ENCODE results near the gene BAIAP3.

Gene BAIAP3

DNA sequence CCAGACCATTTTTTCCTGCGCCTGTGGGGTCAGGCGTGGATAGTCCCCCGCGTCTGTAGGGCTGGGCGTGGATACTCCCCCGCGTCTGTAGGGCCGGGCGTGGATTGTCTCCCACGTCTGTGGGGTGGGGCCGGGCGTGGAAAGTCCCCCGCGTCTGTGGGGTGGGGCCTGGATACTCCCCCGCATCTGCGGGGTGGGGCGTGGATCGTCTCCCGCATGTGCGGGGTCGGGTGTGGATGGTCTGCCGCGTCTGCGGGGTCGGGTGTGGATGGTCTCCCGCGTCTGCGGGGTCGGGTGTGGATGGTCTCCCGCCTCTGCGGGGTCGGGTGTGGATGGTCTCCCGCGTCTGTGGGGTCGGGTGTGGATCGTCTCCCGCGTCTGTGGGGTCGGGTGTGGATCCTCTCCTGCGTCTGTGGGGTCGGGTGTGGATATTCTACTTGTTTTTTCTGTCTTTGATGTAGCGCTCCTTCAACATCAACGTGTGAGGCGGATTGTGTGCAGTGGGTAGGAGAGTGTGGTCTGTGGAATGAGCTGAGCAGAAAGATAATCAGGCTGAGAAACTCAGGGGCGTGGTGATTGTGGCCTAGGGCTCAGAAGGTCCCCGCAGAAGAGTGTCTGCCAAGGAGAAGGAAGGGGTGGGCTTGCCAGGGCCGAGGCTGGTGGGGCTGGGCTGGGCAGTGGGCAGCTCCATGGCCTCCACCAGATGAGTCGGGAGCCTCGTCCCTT lies 21.5 kb downstream of the BAIAP3 start:
- H3K4me3 Mint-ChIP-seq: peak overlapping the region in 1 of 2 donors; percentile 25
- H3K27ac Mint-ChIP-seq: peak overlapping the region; percentile 34 to 44
- ATAC-seq (replicated peaks) (no peak), DNase-seq (no peak)
- H3K4me1 Mint-ChIP-seq (ENCODE audit: low read depth in 2 of 2): peaks cover 34 to 36% of the 10 kb centered on the region in 2 donors
- H3K36me3 Mint-ChIP-seq (ENCODE audit: insufficient read depth): peaks cover 47% of the 10 kb centered on the region
- H3K27me3 Mint-ChIP-seq: no peaks in the 10 kb centered on the region
- no peaks in the 10 kb centered on the region for H3K9me3 Mint-ChIP-seq

DNA sequence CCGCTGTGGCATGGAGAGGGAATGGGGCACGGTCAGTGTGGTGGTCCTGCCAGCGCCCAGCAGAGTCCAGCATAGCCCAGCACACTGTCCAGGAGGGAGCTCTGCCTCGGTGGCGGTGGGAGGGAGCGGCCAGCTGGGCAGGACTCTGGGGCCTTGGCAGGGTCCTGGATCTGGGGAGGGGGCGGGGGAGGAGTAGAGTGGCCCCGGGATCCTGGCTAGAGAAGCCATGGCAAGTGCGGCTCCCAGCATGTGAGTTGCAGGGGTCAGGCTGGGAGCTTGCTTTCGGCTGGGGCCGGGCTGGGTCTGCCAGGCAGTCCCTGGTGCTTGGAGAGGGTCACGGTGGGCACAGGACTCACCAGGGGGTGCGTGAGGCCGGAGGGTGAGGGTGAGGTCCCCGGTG lies 22.1 kb downstream of the BAIAP3 start:
- Mint-ChIP-seq H3K27me3 (no peaks in the 10 kb centered on the region), H3K4me1 (ENCODE audit: low read depth in 2 of 2) (peaks cover 28 to 30% of the 10 kb centered on the region in 2 donors), H3K4me3 (no peak overlapping the region), H3K27ac (peak overlapping the region; percentile 34 to 44), H3K36me3 (ENCODE audit: insufficient read depth) (peaks cover 44% of the 10 kb centered on the region), H3K9me3 (no peaks in the 10 kb centered on the region)
- DNase-seq: no peak
- ATAC-seq (replicated peaks): no peak

DNA sequence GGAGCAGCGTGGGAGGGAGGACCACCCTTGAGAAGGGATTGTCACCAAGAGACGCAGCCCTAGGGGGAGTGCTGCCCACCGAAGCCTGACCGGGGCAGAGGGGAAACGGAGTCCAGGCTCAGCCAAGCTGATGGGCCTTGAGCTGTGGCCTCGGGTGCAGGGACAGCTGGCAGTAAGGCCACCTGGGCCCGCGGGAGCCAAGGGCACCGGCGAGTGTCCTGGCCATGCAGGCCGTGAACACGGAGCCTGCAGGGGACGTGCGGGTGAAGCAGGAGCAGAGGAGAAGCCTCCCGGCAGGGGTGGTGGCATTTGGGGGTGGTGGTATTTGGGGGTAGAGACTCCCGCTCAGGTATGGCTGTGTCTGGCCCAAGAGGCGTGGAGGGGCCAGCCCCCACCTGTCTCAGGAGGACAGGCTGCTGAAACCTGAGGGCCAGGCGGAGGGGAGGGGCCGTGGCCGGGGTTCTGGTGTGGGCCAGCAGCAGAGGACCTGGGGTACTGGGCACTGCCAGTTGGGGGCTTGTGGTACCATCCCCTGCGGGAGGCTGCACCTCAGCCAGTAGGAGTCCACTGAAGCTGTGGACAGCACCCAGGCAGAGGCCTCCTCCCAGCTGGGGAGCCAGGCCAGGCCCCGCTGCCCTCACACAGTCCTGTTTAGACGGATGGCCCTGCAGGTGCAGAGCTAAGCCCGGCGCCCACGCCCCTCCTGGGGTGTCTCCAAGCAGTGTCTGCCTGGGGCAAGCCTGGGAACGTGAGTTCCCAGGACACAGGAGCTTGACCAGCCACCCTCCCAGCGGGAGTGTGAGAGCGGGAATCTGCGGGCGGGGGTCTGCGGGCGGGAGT lies 22.8 kb downstream of the BAIAP3 start:
- Mint-ChIP-seq H3K36me3 (ENCODE audit: insufficient read depth) (peaks cover 39% of the 10 kb centered on the region), H3K27ac (peak overlapping the region; percentile 44 to 86), H3K4me1 (ENCODE audit: low read depth in 2 of 2) (peaks cover 23 to 29% of the 10 kb centered on the region in 2 donors), H3K27me3 (no peaks in the 10 kb centered on the region), H3K9me3 (no peaks in the 10 kb centered on the region), H3K4me3 (no peak overlapping the region)
- DNase-seq: no peak
- no peak for ATAC-seq (replicated peaks)

DNA sequence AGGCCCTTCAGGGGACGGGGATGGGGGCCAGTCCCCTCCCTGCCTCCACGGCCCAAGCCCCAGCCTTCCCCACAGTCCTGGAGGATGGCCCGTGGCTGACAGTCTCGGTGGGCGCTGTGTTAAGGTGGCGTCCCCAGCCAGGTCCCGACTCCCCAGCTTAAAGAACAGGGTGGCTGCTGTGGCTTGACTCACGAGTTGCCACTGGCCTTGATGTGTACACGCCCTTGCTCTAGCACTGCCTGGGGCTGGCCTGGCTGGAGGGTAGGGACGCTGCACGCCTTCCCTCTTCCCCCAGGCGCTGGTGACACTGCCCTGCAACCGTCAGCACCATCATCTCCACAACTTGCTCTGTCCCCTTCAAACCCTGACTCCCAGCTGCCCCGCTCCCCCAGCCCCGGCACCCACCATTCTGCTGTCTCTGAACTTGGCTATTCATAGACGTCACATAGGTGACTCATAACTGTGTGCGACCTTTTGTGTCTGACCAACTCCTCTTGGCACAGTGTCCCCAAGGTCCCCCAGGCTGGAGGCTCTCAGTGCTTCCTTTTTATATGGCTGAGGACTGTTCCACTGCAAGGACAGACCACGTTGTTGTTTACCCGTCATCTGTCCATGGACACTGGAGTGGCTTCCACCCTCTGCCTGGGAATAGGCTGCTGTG lies 24.6 kb downstream of the BAIAP3 start:
- H3K27me3 Mint-ChIP-seq: no peaks in the 10 kb centered on the region
- peaks cover 29% of the 10 kb centered on the region for H3K36me3 Mint-ChIP-seq (ENCODE audit: insufficient read depth)
- DNase-seq (no peak), ATAC-seq (replicated peaks) (no peak)
- no peak overlapping the region for H3K4me3 Mint-ChIP-seq
- no peaks in the 10 kb centered on the region for H3K9me3 Mint-ChIP-seq
- H3K4me1 Mint-ChIP-seq (ENCODE audit: low read depth in 2 of 2): peaks cover 17 to 18% of the 10 kb centered on the region in 2 donors
- no peak overlapping the region for H3K27ac Mint-ChIP-seq

DNA sequence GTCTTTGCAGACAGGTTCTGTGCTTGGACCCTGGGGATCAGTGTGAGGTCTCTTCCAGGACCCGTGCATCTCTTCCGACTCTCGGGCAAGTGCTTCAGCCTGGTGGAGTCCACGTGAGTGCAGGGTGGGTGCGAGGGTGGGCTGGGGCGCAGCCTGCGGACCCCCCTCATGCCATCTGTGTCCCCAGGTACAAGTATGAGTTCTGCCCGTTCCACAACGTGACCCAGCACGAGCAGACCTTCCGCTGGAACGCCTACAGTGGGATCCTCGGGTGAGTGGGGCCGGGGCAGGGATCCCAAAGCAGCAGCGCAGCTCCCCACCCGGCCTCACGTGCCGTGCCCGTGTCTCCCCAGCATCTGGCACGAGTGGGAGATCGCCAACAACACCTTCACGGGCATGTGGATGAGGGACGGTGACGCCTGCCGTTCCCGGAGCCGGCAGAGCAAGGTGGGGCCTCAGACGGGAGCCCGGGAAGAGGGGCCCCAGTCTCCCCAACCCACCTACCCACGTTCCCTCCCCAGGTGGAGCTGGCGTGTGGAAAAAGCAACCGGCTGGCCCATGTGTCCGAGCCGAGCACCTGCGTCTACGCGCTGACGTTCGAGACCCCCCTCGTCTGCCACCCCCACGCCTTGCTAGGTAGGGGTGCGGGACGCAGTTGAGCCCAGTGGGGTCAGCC lies 28.4 kb downstream of the BAIAP3 start:
- Mint-ChIP-seq H3K36me3 (ENCODE audit: insufficient read depth) (peaks cover 49% of the 10 kb centered on the region), H3K9me3 (no peaks in the 10 kb centered on the region), H3K4me1 (ENCODE audit: low read depth in 2 of 2) (peaks cover 4 to 7% of the 10 kb centered on the region in 2 donors), H3K27ac (no peak overlapping the region), H3K4me3 (no peak overlapping the region), H3K27me3 (no peaks in the 10 kb centered on the region)
- DNase-seq: no peak
- ATAC-seq (replicated peaks): no peak

DNA sequence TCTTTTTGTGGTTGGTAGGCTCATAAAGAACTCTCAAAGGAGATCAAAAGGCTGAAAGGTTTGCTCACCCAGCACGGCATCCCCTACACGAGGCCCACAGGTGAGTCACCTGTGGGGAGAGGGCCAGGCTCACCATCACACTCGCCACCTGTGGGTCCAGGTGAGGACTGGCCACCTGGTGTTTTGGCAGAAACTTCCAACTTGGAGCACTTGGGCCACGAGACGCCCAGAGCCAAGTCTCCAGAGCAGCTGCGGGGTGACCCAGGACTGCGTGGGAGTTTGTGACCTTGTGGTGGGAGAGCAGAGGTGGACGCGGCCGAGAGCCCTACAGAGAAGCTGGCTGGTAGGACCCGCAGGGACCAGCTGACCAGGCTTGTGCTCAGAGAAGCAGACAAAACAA lies 29.4 kb downstream of the BAIAP3 start:
- Mint-ChIP-seq H3K4me3 (no peak overlapping the region), H3K36me3 (ENCODE audit: insufficient read depth) (peaks cover 46% of the 10 kb centered on the region), H3K4me1 (ENCODE audit: low read depth in 2 of 2) (peaks cover 4 to 7% of the 10 kb centered on the region in 2 donors), H3K27me3 (no peaks in the 10 kb centered on the region), H3K9me3 (no peaks in the 10 kb centered on the region), H3K27ac (no peak overlapping the region)
- DNase-seq: no peak
- no peak for ATAC-seq (replicated peaks)

DNA sequence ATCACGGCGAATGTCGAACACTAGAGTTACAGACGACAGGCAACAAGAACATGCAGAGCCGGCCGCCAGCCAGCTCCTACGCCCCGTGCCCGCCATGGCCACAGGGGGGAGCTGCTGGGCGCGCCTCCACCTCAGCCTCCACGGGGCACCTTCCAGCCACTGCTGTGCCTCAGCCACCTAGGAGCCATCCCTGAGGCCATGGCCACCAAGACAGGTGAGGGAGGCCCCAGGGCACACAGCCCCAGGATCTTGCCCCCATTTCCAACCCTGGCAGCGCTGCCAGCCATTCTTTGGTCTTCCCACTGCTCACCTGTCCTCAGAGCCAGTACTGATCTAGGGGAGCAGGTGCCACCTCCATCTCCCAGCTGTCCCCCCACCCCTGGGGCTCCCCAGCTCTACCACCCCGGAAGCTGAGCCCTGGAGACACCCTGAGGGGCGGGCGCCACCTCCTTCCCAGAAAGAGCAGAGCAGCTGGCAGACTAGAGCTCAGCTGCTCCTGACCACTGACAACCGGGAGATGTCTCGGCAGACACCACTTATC lies 30.1 kb downstream of the BAIAP3 start:
- Mint-ChIP-seq H3K27ac (no peak overlapping the region), H3K36me3 (ENCODE audit: insufficient read depth) (peaks cover 51% of the 10 kb centered on the region), H3K4me1 (ENCODE audit: low read depth in 2 of 2) (peaks cover 3 to 4% of the 10 kb centered on the region in 2 donors), H3K4me3 (no peak overlapping the region), H3K9me3 (no peaks in the 10 kb centered on the region), H3K27me3 (no peaks in the 10 kb centered on the region)
- ATAC-seq (replicated peaks) (peak; percentile 98), DNase-seq (peak; percentile 64 to 68 (median 66))

DNA sequence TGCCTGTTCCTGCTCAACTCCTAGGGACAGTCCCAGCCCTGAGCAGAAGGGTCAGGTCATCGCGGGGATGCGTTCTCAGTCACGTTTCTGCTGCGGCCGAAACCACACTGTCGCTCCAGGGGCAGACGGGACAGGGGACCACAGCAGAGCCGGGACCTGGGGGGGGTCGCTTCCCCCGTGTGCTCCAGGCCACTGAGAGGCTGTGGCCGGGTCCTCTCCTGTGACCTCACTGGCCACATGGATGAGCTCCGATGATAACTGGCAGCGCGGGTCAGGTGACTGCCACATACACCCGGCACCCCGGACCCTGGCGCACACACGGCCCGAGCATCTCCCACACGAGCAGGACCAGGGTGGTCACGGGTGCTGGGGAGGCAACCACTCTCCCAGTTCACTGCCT lies 31.1 kb downstream of the BAIAP3 start:
- peaks cover 3 to 4% of the 10 kb centered on the region in 2 donors for H3K4me1 Mint-ChIP-seq (ENCODE audit: low read depth in 2 of 2)
- DNase-seq: no peak
- no peak overlapping the region for H3K27ac Mint-ChIP-seq

DNA sequence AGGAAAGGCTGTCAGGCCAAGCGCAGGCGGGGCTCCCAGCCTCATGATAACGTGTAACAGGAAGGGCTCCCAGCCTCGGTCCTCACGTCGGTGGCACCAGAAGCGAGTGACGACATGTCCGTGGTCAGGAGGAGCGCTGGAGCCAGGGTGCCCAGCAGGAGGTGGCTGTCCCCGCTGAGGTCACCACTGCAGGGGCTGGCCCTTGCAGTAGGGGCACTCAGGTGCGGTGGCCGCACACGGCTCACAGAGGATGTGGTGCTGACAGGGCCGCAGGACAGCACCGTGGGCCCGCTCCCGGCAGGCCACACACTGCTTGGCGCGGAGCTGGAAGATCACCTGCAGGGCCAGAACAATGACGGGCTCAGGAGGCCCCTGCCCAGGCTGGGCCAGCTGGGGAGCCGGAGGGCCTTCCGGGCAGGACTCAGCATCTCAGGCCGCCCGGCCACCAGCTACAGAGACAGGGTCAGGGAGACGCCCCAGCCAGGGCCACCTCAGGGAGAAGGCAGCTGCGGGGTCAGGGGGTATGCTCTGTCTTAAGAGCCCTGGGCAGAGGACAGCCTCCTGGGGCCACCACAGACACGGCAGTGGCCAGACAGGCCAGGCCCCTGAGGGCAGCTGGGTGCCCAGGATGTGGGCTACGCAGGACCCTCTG lies 32.7 kb downstream of the BAIAP3 start:
- Mint-ChIP-seq H3K4me3 (no peak overlapping the region), H3K27ac (peak overlapping the region in 1 of 2 donors; percentile 79), H3K27me3 (no peaks in the 10 kb centered on the region), H3K9me3 (no peaks in the 10 kb centered on the region), H3K36me3 (ENCODE audit: insufficient read depth) (peaks cover 56% of the 10 kb centered on the region), H3K4me1 (ENCODE audit: low read depth in 2 of 2) (peaks cover 3 to 4% of the 10 kb centered on the region in 2 donors)
- no peak for ATAC-seq (replicated peaks)
- no peak for DNase-seq

More for the DNA sequence above, 31.1 kb downstream of the BAIAP3 start:
- peaks cover 52% of the 10 kb centered on the region for H3K36me3 Mint-ChIP-seq (ENCODE audit: insufficient read depth)
- no peak for ATAC-seq (replicated peaks)
- H3K27me3 Mint-ChIP-seq: no peaks in the 10 kb centered on the region
- no peak overlapping the region for H3K4me3 Mint-ChIP-seq
- H3K9me3 Mint-ChIP-seq: no peaks in the 10 kb centered on the region

DNA sequence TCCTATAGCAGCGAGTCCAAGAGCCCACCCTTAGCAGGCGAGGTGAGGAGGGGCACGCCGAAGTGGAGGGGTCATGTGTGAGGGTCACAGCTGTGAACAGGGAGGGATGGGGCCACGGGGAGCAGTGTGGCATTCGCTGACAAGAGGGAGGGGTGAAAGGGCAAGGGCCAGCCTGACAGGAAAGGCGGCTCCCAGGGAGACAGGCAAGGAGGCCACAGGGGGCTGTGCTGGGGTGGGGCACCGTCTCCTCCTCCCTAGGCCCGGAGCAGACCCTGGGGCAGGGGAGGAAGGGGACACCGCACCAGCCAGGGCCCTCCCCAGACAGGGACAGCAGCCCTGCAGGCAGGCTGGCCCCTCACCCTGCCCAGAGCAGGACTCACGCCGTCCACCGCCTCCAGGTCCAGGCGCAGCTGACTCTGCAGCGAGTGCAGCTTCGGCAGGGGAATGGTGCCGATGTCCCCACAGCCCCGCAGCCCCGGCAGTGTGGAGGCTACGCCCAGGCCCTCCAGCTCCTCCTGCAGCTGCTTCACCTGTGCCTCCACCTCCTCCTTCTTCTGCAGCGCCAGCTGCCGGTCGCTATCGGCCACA lies 33.4 kb downstream of the BAIAP3 start:
- Mint-ChIP-seq H3K9me3 (no peaks in the 10 kb centered on the region), H3K4me1 (ENCODE audit: low read depth in 2 of 2) (peaks cover 3 to 4% of the 10 kb centered on the region in 2 donors), H3K36me3 (ENCODE audit: insufficient read depth) (peaks cover 55% of the 10 kb centered on the region), H3K27ac (peak overlapping the region in 1 of 2 donors; percentile 79), H3K4me3 (no peak overlapping the region), H3K27me3 (no peaks in the 10 kb centered on the region)
- ATAC-seq (replicated peaks): no peak
- DNase-seq: no peak

DNA sequence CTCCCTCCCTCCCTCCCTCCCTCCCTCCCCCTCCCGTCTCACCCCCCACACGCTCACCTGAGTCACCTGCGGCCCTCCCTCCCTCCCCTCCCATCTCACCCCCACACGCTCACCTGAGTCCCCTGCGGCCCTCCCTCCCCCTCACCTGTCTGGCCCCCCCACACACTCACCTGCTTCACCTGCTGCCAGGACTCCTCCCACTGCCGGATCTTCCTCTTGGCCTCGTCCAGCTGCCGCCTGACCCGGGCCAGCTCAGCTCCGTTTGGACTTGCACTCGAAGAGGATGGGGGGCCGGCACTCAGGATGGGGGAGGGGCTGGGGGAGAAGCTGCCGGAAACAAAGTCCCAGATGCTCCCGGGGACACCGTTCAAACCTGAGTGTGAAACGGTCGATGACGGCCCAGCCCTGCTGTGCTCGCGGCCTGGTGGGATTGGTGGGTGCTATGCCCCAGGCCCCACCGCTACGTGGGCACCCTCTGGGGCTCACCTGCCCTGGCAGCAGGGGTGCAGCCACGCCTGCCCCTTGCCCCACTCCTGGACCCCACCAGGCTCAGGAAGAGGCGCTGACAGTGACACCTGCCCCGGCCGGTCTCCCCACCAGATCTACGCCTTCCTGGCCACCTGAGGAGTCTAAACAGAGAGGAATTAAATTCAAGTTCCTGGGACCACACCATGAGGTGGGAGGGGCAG lies 34.2 kb downstream of the BAIAP3 start:
- Mint-ChIP-seq H3K4me1 (ENCODE audit: low read depth in 2 of 2) (peaks cover 3 to 4% of the 10 kb centered on the region in 2 donors), H3K4me3 (no peak overlapping the region), H3K27ac (no peak overlapping the region), H3K9me3 (no peaks in the 10 kb centered on the region), H3K27me3 (no peaks in the 10 kb centered on the region), H3K36me3 (ENCODE audit: insufficient read depth) (peaks cover 58% of the 10 kb centered on the region)
- DNase-seq: no peak
- ATAC-seq (replicated peaks): no peak
